Fibroblast of lung (primary cell): ENCODE results near the gene TSPYL1.

ENCODE experiments used
- EZH2 ChIP-seq: IDR thresholded peaks from 2 replicates; pipeline ENCODE4 v1.5.1; 2012; ENCODE audit warnings: low read length, control low read depth, mild to moderate bottlenecking; ENCODE audit errors: missing control alignments
- TF ChIP-seq, protein P1 (sequence below), 2 donors: IDR thresholded peaks in 1 of 2; conservative IDR thresholded peaks in 1 of 2; 1 replicate in 1 of 2; 2 replicates in 1 of 2; pipeline ENCODE4 v1.5.1; 2011 to 2012; ENCODE audit warnings: low read length in 2 of 2, control low read depth in 1 of 2, inconsistent platforms in 1 of 2, low read depth in 1 of 2, mild to moderate bottlenecking in 1 of 2

GRCh38 chr6:116309657-116310056, 29.9 kb upstream of the TSPYL1 start:
- no peak for TF ChIP-seq EZH2
- TF ChIP-seq, protein P1, sequence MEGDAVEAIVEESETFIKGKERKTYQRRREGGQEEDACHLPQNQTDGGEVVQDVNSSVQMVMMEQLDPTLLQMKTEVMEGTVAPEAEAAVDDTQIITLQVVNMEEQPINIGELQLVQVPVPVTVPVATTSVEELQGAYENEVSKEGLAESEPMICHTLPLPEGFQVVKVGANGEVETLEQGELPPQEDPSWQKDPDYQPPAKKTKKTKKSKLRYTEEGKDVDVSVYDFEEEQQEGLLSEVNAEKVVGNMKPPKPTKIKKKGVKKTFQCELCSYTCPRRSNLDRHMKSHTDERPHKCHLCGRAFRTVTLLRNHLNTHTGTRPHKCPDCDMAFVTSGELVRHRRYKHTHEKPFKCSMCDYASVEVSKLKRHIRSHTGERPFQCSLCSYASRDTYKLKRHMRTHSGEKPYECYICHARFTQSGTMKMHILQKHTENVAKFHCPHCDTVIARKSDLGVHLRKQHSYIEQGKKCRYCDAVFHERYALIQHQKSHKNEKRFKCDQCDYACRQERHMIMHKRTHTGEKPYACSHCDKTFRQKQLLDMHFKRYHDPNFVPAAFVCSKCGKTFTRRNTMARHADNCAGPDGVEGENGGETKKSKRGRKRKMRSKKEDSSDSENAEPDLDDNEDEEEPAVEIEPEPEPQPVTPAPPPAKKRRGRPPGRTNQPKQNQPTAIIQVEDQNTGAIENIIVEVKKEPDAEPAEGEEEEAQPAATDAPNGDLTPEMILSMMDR (conservative IDR thresholded peaks at IDR 0.05 in 1 of 2, IDR thresholded peaks at IDR 0.05 in 1 of 2; ENCODE audit: low read depth in 1 of 2, low read length in 2 of 2): no peak
